ENCODE results near the gene PERM1.
"Not testable (repeated sequence)": the region's sequence is repeated elsewhere in the genome, so short reads cannot be mapped to it uniquely, and the experiment has no call there.

PERM1 gene, protein sequence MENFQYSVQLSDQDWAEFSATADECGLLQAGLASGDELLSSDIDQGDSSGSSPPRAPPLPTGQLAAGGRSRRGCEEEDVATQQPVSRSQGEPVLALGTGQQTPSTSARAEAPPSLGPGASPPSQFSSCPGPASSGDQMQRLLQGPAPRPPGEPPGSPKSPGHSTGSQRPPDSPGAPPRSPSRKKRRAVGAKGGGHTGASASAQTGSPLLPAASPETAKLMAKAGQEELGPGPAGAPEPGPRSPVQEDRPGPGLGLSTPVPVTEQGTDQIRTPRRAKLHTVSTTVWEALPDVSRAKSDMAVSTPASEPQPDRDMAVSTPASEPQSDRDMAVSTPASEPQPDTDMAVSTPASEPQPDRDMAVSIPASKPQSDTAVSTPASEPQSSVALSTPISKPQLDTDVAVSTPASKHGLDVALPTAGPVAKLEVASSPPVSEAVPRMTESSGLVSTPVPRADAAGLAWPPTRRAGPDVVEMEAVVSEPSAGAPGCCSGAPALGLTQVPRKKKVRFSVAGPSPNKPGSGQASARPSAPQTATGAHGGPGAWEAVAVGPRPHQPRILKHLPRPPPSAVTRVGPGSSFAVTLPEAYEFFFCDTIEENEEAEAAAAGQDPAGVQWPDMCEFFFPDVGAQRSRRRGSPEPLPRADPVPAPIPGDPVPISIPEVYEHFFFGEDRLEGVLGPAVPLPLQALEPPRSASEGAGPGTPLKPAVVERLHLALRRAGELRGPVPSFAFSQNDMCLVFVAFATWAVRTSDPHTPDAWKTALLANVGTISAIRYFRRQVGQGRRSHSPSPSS

DNA sequence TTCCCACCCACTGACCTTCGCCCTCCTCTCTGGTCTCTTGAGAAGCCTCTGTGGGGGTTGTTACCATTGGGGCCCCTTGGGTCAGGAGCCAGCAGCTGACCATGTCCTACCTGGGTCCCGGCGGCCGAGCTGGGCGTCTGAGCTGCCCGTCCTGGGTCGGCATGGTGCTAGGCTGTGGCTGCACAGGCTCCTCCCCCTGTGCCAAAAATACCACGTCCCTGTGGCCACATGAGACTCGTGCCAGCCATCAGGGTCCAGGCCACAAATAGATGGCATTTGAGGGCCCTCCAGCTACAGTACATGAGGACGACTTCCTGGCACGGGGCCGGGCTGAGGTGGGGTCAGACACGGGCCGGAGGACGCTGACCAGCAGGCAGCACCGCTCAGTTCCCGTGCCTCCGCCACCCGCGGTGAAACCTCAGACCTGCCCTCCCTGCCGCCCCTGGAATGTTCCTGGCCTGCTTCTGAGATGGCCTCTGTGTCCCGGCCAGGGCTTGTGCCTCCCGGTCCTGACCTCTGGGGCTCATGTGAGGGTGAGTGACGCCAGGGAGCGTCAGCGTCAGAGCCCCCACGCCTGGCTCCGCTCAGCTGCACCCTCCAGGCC is at the start of gene PERM1:
TSS of gene PERM1 (minus strand) at position 139 of the 604 bp plus-strand sequence. CDS start 1,064 bp downstream, outside the sequence.
- no peak for DNase-seq

DNA sequence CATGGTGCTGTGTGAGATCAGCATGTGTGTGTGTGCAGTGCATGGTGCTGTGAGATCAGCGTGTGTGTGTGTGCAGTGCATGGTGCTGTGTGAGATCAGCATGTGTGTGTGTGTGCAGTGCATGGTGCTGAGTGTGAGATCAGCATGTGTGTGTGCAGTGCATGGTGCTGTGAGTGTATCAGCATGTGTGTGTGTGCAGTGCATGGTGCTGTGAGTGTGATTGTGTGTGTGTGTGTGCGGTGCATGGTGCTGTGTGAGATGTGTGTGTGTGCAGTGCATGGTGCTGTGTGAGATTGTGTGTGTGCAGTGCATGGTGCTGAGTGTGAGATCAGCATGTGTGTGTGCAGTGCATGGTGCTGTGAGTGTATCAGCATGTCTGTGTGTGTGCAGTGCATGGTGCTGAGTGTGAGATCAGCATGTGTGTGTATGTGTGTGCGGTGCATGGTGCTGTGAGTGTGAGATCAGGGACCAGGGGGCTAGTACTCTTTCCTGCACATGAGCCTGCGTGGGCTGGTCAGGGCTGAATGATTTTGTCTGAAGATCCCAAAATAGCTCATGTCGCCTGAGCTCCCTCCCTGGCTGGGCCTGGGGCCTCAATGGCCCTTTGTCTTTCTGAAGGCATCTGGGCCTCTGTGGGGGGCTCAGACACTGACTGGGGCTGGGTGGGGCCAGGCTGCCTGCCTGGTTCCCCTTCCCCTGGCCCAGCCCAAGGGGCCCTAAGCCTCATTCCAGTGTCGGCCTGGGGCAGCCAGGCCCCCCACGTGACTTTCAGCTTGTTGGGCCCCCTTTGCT is 49.2 kb upstream of the PERM1 start:
- DNase-seq: not testable (repeated sequence)

DNA sequence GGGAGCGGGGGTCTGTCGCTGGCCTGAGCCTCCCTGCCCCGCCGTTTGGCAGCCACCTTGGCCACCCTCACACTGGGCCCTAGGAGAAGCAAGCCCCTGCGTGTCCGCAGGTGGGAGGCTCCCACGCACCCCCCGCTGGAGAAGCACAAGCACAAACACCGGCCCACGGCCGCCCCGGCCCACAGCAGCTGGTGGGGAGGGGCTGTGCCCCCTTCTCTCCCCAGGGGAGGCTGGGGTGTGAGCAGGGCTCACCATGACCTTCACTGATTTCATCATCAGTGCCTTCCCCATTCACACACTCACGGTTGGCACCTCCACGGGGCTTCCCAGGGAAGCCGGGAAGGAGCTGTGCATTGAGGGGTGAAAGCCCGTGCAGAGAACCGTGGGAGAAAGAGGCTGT is 45.9 kb upstream of the PERM1 start:
- no peak for DNase-seq

DNA sequence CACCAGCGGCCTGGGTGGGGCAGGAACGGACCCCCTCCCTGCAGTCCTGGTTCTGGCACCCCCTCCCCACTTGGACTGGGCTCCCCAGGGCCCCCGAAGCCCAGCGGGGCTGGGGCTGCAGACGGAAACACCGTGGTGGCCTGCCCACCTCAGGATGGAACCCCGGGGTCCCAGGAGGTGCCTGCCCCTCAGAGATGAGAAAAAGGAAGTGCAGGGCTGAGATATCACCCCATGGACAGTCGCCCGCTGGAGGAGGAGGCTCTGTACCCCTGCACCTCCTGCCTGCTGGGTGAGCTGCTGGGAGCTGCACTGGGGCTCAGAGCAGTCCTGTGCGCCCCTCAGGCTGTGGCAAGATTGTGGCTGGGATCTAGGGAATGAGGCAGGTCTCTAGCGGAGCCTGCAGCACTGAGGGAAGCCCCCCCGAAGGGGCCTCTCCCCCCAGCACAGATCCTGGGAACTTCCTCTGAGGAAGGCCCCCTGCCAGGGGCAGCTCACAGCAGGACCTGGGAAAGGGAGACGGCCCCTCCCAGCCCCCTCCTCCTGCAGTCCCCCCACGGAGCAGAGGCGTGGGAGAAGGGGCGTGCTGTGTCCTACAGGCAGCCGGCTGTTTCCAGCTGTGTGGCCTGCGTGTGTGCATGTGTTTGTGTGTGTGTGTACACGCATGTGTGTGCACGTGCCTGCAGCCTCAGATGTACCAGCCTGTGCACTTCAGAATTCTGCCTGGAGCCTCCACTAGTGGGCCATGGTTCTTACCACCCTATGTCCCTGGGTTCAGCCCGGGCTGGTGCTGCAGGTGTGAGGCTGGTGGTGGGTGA is 44.9 kb upstream of the PERM1 start:
- no peak for DNase-seq

DNA sequence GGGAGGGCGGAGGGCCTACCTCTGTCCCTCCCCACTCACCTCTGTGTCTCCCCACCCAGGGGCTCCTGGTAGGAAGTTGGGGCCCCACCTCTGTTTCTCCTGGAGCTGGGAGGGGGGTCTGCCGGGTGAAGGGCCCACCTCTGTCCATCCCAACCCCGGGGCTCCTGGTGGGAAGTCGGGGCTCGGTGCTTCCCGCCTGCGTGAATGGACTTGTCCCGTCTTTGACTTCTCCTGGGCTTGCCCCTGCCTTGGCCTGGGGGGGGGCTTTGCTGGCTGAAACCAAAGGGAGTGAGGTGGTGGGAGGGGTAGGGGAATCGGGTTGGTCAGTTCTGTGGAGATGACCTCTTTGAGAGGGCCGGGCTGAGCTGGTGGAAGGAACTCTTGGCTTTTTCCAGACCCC is 43.8 kb upstream of the PERM1 start:
- no peak for DNase-seq

DNA sequence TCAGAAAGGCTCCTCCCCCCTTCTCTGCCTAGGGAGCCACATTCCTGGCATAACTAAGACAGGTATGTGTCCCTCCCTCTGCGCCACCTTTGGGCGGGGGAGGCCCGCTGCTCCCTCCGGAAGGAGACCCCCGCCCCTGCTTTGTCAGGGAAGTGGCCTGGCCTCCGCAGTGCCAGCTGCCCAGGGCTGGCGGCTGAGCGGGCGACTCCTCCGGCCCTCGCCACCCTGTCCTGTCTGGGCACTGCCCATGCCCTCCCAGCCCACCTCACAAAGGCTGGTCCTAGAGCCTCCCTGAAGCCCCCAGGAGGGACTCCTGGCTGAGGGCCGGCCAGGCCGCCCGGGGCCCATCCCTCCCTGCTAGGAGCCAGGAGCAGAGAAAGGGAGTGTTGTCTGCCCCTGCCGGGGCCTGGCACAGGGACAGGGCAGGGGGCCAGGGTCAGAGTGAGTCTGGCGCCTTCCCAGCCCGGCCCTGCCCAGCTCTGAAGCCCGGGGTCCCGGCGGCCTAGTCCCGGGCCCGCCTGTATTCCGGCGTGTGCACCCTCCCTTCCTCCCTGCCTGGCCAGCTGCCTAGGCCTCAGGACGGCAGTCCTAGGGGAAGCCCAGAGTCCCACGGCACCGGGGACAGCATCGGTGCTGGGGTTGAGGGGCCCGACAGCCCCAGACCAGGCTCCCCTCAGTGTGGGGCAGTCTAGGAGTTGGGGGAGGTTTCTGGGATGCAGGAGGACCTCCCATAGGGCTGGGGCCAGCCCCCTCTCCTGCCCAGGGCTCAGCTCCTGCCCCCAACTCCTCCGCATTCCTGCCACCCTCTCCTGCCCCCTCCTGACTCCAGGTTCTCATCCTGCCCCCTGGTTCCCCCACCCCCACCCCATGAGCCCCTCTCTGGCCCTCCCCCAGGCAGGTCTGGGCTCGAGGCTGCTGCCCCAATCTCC is 43.1 kb upstream of the PERM1 start:
- no peak for DNase-seq

DNA sequence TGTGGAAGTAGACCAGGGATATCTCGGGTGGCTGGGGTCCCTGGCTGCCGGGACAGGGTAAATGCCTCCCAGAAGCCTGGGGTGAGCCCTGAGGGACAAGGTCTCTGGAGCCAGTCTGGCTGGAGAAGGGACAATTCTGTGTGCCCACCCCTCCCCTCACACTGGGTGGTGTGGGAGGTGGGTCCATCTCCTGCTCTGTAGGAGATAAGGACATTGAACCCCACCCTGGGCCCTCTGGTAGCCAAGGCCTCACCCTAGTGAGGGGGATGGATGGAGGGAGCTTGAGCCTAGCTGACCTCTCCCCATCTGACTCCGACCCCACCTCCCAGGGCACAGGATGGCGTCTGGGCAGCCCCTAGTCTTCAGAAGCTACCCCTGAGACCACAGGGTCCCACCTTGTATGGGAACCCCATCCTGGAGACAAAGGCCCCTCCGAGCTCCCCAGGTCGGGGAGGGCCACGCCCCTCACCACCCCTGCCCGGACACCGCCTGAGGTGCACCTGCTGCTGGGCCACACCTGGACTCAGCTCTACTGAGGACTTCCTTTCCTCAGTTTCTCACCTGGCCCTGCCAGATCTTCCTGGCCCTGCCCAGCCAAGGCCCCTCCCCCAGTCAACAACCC is 42.4 kb upstream of the PERM1 start:
- no peak for DNase-seq

DNA sequence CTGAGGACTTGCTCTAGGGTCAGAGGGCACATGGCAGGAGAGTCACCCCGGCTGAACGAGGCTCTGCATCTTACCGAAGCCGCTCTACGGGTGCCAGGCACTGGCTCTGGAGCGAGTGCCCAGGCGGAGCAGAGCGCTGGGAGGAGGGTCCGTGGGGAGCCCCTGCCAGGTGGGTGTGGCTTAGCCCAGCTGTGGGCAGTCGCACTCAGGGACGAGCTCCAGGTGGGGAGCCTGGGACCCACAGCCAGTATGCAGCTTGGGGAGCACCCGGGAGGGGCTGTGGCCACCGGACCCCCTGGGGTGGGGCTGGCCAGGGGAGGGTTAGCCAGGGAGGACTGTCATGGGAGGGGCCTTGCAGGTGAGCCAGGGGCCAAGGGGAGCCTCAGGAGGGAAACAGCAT is 41.8 kb upstream of the PERM1 start:
- no peak for DNase-seq

DNA sequence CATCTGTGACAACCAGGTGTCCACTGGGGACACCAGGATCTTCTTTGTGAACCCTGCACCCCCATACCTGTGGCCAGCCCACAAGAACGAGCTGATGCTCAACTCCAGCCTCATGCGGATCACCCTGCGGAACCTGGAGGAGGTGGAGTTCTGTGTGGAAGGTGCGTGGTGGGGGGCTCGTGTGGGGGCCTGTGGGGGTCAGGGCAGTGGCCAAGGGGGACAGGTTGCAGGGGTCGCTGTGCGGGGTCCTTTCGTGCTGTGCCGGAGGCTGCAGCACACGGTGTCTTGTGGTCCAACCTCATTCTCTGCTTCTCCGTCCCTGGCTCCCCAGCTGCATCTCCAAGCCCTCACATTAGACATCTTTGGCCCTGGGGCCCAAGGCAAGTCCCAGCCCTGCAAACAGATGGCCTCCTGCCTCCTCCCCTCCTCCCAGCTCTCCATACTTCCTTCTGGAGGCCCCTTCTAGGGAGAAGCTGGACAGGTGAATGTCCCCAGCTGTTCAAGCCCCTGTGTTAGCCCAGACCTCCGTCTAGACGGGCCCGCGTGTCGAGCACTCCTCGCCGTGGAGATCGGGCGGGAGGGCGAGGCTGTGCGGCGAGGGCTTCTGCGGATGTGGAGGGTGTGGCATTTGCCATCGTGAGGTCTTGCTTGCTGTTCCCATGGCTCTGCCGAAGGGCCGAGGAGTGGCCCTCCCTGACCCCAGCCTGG is 40.6 kb upstream of the PERM1 start:
- DNase-seq: no peak

DNA sequence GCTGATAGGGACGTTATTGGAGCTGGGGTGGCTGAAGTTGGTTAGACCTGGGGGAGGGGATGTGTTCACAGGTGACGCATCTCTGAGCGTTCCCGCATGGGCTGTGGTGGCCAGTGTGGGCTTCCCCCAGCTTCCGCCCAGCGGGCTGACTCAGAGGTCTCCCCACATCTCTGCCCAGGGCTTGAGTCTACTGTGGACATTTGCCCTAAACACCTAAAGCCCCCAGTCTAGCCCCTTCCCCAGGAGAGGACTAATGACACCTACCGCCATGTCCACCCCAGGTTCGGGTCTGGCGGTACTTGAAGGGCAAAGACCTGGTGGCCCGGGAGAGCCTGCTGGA is 40.0 kb upstream of the PERM1 start:
- no peak for DNase-seq

DNA sequence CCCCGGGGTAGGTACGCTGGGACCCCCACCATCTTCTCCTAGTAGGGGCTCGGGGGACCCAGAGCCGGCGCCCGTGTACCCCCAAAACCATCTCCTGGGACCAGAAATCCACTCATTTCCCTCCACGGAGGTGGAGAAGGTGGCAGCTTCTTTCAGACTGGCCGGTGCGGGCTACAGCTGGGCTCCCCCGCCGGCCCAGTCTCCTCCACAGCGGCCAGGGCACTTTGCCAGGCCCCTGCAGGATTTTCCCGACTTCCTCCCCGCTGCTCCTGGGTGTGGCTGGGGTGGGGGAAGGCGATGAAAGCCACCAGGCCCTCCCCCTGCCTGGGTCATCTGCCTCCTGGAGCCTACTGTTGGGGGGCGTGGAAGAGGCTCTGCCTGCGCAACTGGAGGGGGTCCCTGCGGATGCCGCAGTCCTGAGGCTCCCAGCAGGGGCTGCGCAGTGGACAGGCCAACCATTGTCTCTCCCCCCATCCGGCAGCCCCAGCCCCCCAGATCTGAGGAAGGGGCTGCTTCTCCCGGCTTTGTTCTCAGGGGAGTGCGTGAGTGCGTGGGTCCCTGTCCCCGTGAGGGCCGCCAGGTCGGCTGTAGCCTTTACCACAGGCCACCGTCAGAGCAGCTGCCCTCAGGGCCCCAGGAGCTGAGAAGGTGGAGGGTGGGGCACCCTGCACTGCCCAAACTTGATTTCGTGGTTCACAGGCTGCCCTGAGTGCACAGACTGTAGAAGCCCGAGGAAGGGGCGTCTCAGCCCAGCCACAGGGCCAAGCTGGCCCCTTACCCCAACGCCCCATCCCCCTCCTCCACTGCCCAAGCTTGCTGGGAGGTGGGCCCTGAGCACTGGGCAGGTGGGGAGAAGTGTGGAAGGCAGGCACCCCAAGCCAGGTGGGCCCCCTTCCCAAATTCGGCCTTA is 39.4 kb upstream of the PERM1 start:
- no peak for DNase-seq

DNA sequence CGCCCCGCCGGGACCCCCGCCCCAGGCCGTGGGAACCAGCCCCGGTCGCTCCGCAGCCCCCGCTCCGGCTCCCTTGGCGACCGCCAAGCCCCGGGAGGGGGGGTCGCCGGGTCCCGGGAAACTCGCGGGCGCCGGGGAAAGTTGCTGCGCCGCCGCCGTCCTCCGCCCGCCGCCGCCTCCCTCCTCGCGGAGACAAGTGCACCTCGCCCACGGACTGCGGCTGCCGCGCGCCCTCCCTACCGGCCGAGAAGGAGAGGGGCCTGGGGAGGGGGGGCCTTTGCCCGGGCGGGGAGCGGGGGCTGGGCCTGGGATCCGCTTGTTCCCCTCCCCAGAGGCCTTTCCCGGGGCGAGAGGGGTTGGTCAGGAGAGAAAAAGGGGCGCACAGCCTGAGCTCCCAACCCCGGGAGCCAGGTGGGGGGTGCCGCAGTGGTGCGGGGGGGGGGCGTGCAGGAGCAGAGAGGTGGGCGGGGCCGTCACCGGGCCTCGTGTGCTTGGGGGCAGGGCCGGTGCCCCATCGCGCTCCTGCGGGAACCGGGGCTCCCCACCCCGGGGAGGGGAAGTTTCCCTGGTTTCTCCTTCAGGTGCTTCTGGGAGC is 38.6 kb upstream of the PERM1 start:
- no peak for DNase-seq

DNA sequence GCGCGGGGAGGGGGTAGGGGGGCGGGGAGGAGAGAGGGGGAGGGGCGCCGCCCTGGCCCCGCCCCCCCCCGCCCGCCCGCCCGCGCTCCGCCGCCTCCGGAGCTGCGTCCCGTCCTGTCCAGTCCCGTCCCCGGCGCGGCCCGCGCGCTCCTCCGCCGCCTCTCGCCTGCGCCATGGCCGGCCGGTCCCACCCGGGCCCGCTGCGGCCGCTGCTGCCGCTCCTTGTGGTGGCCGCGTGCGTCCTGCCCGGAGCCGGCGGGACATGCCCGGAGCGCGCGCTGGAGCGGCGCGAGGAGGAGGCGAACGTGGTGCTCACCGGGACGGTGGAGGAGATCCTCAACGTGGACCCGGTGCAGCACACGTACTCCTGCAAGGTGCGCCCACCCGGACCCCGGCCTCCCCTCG is 38.1 kb upstream of the PERM1 start, which contains the start of gene AGRN:
TSS of gene AGRN (plus strand) at position 121 of the 405 bp plus-strand sequence. CDS start at position 174, 53 bp downstream.
- no peak for DNase-seq

DNA sequence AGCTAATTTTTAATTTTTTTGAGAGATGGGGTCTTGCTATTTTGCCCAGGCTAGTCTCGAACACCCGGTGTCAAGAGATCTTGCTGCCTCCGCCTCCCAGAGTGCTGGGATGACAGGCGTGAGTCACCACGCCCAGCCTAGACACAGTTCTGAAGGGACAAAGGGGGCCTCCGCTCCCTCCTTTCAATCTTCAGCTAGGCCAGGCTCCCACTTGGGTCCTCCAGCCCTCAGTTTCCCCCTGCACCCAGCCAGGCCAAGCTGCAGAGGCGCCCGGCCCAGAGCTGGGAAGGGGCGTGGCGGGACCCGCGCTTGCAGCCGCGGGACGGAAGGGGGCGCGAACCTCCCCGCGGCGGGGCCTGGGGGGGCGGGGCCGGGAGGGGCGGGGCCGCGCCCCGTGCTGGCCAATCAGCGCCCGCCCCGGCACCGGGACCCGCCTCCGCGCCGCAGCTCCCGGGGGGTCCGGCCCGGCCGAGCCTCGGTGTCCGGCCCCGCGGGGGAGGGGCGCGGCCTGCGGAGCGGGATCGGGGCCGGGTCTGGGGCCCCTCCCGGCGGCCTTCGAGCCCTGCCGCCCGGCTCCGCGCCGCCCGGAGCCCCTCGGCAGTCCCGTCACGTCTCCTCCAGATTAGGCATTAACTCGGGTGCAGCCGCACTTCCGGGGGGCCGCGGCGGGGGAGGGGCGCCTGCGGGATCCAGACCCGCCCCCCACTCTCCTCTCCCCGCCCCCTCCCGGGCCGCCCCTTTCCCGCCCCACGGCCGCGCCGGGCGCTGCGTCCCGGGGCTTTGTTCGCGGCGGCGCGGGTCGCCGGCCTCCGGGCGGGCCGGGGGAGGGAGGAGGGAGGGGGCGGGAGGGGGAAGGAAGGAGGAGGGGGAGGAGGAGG is 37.5 kb upstream of the PERM1 start:
- DNase-seq: peak; percentile 76 to 78

DNA sequence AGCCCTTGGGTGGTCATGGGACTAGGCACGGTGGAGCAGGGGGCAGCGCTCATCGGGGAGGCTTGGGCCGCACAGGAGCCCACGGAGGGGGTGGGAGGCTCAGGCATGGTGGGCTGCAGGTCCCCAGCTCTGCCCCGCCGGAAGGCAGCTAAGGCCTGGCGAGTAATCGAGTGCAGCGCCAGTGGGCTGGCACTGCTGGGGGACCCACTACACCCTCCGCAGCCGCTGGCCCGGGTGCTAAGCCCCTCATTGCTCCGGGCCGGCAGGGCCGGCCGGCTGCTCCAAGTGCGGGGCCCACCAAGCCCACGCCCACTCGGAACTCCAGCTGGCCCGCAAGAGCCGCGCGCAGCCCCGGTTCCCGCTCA is 36.4 kb upstream of the PERM1 start:
- DNase-seq: not testable (repeated sequence)

DNA sequence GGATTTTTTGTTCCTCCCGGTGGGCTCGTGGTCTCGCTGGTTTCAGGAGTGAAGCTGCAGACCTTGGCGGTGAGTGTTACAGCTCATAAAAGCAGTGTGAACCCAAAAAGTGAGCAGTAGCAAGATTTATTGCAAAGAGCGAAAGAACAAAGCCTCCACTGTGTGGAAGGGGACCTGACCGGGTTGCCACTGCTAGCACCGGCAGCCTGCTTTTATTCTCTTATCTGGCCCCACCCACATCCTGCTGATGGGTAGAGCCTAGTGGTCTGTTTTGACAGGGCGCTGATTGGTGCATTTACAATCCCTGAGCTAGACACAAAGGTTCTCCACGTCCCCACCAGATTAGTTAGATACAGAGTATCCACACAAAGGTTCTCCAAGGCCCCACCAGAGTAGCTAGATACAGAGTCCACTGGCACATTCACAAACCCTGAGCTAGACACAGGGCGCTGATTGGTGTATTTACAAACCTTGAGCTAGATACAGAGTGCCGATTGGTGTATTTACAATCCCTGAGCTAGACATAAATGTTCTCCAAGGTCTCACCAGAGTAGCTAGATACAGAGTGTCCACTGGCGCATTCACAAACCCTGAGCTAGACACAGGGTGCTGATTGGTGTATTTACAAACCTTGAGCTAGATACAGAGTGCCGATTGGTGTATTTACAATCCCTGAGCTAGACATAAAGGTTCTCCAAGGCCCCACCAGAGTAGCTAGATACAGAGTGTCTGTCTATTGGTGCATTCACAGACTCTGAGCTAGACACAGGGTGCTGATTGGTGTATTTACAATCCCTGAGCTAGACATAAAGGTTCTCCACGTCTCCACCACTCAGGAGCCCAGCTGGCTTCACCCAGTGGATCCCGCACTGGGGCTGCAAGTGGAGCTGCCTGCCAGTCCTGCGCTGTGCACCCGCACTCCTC is 35.8 kb upstream of the PERM1 start:
- DNase-seq: not testable (repeated sequence)
